Nephron (organoid): Measurements from ENCODE around the gene PSRC1.
A peak's percentile ranks its signal among the peaks of the same experiment; 100 is the strongest.

Source experiments
- H3K27ac Mint-ChIP-seq, 3 experiments: 2 replicates each; pipeline ENCODE4 v1.8.0; 2020; ENCODE audit warnings: mixed read lengths in 3 of 3, mild to moderate bottlenecking in 2 of 3, moderate library complexity in 1 of 3
- H3K27me3 Mint-ChIP-seq: 2 replicates; pipeline ENCODE4 v1.8.0; 2021; ENCODE audit warnings: low read depth, mild to moderate bottlenecking, moderate library complexity, mixed read lengths
- H3K36me3 Mint-ChIP-seq: 2 replicates; pipeline ENCODE4 v1.8.0; 2020; ENCODE audit warnings: low read depth, mixed read lengths
- H3K4me1 Mint-ChIP-seq: 2 replicates; pipeline ENCODE4 v1.8.0; 2020; ENCODE audit warnings: mixed read lengths
- H3K4me3 Mint-ChIP-seq, 3 experiments: 2 replicates each; pipeline ENCODE4 v1.8.0; 2020; ENCODE audit warnings: mild to moderate bottlenecking in 3 of 3, mixed read lengths in 3 of 3, moderate library complexity in 2 of 3
- H3K9me3 Mint-ChIP-seq: 2 replicates; pipeline ENCODE4 v1.8.0; 2020; ENCODE audit warnings: mixed read lengths
- CTCF ChIP-seq, 3 experiments: fragments of 200-600 bp; sonication (generic); IDR thresholded peaks; one replicate each; pipeline ENCODE4 v1.5.0; 2021; ENCODE audit warnings: antibody characterized with exemption in 3 of 3; ENCODE audit not compliant: unreplicated experiment in 3 of 3

Gene PSRC1

DNA sequence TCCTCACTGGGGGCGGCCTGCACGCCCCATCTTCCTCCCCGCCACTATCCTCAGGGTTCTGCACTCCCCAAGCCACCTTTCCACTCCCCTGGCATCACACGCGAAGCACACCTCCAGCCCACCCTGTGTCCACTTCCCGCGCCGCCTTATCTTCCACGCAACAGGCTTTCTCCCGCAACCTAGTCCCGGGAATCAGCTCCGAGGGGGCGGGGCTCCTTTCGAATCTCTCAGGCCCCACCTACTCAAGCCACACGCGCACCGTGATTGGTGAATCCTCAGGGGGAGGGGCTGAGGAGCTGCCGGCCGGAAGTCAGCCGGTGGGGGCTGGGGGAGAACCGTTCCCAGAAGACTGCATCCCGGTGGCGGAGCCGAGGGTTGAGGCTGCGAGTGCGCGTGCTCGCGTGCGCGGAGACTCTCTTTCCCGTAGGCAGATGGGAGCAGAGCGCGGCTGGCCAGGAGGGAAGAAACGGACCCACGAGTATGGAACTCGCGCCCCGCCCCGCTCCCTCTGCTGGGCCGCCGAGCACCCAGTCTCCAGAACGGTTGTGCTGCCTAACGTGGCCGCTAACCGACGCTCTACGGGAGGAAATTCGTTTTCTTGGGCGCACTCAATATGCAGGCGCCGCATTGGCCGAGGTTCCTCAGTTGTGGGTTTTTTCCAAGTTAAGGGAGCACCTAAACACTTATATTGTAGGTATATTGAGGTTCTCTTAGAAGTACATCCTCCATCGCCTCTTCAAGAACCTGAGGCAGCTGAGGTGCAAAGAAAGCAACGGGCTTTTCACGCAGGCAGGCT is at the start of gene PSRC1:
PSRC1 (minus strand) TSS at position 194 of the 796 bp plus-strand sequence.
- Mint-ChIP-seq H3K9me3 (no peaks in the 10 kb centered on the region), H3K27me3 (peaks cover 8% of the 10 kb centered on the region), H3K36me3 (peaks cover 10% of the 10 kb centered on the region), H3K27ac (peak within 1 kb of the TSS; percentile 60 to 92 (median 84)), H3K4me1 (peaks cover 47% of the 10 kb centered on the region), H3K4me3 (peak within 1 kb of the TSS; percentile 95 to 99 (median 98))
- peak; percentile 44 to 52 (median 48) for TF ChIP-seq CTCF (IDR thresholded peaks at IDR 0.05; ENCODE audit: unreplicated experiment in 3 of 3)

GRCh38 chr1:109331113-109331512 is 48.2 kb upstream of the PSRC1 start:
- peaks cover 34% of the 10 kb centered on the region for H3K9me3 Mint-ChIP-seq
- no peak overlapping the region for H3K27ac Mint-ChIP-seq
- no peaks in the 10 kb centered on the region for H3K27me3 Mint-ChIP-seq
- H3K36me3 Mint-ChIP-seq = peaks cover 69% of the 10 kb centered on the region
- H3K4me3 Mint-ChIP-seq = no peak overlapping the region
- no peaks in the 10 kb centered on the region for H3K4me1 Mint-ChIP-seq
- no peak for TF ChIP-seq CTCF (IDR thresholded peaks at IDR 0.05; ENCODE audit: unreplicated experiment in 3 of 3)

DNA sequence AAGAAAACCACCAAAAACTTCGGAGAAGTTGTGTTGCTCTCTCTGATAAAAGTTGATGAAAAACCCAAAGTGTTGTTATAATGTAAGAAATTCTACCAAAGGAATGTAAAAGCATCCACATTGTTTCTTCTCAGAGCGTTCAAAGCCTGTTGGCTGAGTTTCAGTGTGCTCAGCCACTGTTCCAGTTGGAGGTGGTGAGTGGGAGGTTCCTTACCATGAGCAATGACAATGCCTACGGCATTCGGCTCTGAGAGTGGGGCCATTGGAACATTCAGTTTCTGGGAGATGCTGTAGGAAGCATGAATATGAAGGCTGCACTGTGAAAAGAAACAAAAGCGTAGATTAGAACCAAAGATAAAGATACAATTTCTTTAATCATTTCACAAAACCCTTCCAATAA is 44.3 kb upstream of the PSRC1 start:
- no peak overlapping the region for H3K4me3 Mint-ChIP-seq
- H3K27me3 Mint-ChIP-seq = no peaks in the 10 kb centered on the region
- no peaks in the 10 kb centered on the region for H3K4me1 Mint-ChIP-seq
- H3K36me3 Mint-ChIP-seq = peaks cover 44% of the 10 kb centered on the region
- H3K9me3 Mint-ChIP-seq = peaks cover 21% of the 10 kb centered on the region
- no peak overlapping the region for H3K27ac Mint-ChIP-seq
- no peak for TF ChIP-seq CTCF (IDR thresholded peaks at IDR 0.05; ENCODE audit: unreplicated experiment in 3 of 3)

DNA sequence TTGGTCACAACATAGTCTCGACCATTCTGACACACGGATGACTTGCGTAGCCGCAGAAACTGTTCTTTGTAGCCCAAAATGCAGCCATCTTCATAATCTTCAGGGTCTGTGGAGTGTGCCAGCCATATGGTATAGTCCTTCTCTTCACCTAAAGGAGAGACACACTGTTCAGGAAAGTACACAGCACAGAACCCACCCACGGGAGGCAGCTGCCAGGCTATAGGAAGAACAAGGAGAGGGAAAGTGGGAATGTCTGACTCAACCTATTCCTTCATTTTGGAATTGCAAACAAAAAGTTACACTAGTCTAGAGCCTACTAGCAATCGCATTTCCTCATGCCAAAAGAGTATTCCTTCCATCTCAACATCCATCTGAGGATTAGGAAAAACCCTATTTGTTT is 40.0 kb upstream of the PSRC1 start:
- H3K4me3 Mint-ChIP-seq = no peak overlapping the region
- H3K36me3 Mint-ChIP-seq = peaks cover 41% of the 10 kb centered on the region
- H3K27me3 Mint-ChIP-seq = no peaks in the 10 kb centered on the region
- no peaks in the 10 kb centered on the region for H3K4me1 Mint-ChIP-seq
- H3K9me3 Mint-ChIP-seq = no peaks in the 10 kb centered on the region
- TF ChIP-seq CTCF (IDR thresholded peaks at IDR 0.05; ENCODE audit: unreplicated experiment in 3 of 3) = no peak
- H3K27ac Mint-ChIP-seq = no peak overlapping the region

- TF ChIP-seq CTCF (IDR thresholded peaks at IDR 0.05; ENCODE audit: unreplicated experiment in 3 of 3) = no peak
- no peaks in the 10 kb centered on the region for H3K9me3 Mint-ChIP-seq
- peaks cover 45% of the 10 kb centered on the region for H3K36me3 Mint-ChIP-seq
- no peak overlapping the region for H3K4me3 Mint-ChIP-seq
- H3K4me1 Mint-ChIP-seq = no peaks in the 10 kb centered on the region
- H3K27me3 Mint-ChIP-seq = no peaks in the 10 kb centered on the region
- H3K27ac Mint-ChIP-seq = no peak overlapping the region
Measured at GRCh38 chr1:109319114-109319513, 36.2 kb upstream of the PSRC1 start.

GRCh38 chr1:109316506-109316905 is 33.6 kb upstream of the PSRC1 start:
- Mint-ChIP-seq H3K27me3 (no peaks in the 10 kb centered on the region), H3K4me1 (peaks cover 6% of the 10 kb centered on the region), H3K27ac (no peak overlapping the region), H3K36me3 (peaks cover 48% of the 10 kb centered on the region), H3K9me3 (no peaks in the 10 kb centered on the region), H3K4me3 (no peak overlapping the region)
- no peak for TF ChIP-seq CTCF (IDR thresholded peaks at IDR 0.05; ENCODE audit: unreplicated experiment in 3 of 3)
